HUDEP-2 (cell line): Measurements from ENCODE around the gene RPLP1.
"Not testable (repeated sequence)": the region's sequence is repeated elsewhere in the genome, so short reads cannot be mapped to it uniquely, and the experiment has no call there.

ENCODE experiments used
- DNase-seq, 76 experiments: peaks; one replicate each; lab custom pipeline; 2025; ENCODE audit not compliant: unreplicated experiment in 76 of 76; lab: John Stamatoyannopoulos, UW

RPLP1 gene

DNA sequence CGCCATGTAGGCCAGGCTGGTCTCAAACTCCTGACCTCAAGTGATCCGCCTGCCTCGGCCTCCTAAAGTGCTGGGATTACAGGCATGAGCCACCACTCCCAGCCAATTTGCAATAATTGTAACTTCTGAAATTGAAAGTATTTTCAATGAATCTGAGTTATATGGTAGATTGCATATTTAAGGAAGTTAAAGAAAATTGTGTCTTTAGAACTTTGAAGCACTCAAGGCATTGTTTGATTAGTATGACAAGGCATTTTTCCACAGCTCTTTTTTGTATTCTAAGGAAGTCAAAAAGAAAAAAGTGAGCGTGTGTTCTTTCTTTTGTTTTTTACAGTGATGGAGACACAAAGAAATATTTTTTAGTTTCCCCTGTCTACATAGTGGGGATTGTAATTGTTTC, 15.7 kb upstream of the RPLP1 start:
- no peak for DNase-seq

DNA sequence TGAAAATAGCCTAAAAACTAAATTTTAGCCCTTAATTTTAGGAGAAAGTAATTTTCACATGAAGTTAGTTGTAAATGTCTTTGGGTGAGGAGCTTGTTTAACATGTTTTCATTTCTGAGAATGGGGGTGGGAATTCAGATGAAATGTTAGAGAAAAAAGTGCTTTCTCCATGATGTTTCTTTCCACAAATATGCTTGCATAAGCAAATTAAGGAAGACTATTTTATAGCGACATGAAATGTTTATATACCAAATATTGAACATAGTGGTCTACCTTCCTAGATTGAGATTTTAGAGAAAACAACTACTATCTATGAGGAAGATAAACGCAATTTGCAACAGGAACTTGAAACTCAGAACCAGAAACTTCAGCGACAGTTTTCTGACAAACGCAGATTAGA, 13.0 kb upstream of the RPLP1 start:
- DNase-seq: no peak

DNA sequence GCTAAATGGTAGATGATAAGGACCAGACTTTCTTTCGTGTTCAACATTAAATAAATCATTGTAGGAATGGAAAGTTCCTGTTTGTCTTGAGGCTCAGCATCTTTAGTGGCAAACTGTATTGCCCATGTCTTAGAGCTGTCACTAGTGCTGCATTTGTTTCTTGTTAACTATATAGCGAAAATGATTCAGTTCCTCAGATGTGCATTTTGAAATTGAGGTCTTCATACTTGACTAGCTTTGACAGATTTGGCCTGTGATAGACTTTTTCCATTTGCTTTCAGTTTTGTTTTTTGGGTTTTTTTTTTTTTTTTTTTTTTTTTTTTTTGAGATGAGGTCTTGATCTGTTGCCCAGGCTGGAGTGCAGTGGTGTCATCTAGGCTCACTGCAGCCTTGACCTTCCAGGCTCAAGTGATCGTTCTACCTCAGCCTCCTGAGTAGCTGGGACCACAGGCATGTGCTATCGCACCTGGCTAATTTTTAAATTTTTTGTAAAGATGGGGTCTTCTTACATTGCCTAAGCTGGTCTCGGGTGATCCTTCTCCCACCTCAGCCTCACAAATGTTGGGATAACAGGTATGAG, 9.5 kb upstream of the RPLP1 start:
- no peak for DNase-seq

DNA sequence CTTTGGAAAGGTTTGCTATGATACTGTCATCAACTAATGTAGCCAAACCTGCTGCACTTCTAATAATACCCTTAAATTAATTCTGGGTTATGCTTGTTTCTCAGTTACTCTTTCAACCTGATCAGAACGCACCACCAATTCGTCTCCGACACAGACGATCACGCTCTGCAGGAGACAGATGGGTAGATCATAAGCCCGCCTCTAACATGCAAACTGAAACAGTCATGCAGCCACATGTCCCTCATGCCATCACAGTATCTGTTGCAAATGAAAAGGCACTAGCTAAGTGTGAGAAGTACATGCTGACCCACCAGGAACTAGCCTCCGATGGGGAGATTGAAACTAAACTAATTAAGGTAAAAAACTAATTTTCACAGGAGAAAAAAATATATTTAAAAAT, 7.9 kb upstream of the RPLP1 start:
- no peak for DNase-seq

DNA sequence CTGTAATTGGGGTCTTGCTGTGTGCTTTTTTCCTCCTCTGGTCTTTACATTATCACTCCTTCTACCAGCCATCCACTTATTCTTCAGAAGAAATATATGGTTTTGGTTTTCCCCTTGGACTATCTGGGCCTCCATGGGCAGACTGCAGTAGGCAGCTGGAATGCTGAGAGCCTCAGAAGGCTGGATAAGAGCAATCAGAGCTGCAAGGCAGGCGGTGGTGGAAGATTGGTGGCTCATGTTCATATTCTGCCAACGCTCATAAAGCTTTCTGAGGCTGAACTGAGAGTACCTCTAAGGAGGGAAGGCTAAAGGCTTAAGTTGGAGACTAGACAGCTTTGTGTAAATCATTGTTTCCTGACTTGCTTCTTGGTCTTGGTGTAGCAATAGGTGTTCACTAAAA, 5.7 kb upstream of the RPLP1 start:
- no peak for DNase-seq

DNA sequence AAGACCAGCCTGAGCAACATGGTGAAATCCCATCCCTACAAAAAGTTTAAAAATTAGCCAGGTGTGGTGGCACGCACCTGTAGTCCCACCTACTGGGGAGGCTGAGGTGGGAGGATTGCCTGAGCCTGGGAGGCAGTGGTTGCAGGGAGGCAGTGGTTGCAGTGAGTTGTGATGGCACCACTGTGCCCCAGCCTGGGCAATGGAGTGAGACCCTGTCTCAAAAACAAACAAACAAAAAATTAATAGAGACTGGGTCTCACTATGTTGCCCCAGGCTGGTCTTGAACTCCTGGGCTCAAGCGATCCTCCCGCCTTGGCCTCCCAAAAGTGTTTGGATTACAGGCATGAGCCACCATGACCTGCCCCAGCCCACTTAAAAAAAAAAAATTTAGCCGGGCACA, 2.4 kb upstream of the RPLP1 start:
- DNase-seq: not testable (repeated sequence)

DNA sequence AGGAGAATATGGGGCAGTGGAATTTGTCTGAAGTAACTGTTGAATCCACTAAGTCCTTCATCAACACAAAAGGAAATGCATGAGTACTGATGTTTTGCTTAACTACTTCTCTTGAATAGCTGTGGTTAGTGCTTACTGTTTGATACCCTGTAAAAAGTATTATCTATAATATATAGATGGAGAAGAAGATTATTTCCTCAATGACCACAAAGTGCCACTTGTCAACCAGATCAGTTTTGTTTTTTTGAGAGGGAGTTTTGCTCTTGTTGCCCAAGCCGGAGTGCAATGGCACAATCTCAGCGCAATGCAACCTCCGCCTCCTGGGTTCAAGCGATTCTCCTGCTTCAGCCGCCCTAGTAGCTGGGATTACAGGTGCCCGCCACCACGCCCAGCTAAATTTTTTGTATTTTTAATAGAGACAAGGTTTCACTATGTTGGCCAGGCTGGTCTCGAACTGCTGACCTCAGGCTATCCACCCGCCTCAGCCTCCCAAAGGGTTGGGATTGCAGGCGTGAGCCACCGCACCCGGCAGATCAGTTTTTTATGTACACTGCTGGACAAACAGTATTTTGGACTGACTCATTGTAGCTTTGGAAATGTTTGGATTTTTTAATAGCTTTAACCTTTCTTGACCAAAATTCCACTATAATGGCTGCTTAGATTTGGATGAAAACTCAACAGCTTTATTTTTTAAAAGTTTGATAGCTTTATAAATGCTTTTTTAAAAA, 1.5 kb upstream of the RPLP1 start:
- DNase-seq: no peak

DNA sequence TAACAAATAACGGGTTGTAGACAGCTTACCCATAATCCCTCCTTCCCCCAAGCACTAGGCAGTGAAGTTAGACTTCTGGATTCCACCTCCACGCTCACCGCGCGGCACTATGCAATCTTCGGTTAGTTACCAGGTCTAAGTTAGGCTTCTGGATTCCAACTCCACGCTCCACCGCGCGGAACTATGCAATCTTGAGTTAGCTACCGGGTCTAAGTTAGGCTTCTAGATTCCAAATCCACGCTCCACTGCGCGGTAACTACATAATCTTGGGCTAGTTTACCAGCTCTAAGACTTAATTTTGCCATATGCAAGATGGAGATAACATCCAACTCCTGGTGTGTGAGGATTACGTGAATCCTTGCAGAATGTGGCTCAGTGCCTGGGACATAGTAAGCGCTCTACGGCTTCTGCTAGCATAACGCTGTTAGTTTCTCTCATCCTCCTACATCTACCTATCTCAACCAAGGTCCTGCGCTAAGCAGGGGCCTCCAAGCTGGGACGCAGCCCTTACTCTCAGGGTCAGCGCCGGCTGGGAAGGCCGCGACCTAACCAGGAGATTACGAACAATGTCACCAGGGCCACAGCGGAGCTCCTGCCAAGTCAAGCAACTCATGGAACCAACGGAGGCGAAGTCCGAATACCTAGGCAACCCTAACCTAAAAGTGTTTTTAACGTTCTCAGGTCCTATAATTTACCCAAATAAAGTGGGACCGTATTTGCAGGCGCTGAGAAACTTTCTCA, 497 bp upstream of the RPLP1 start:
- DNase-seq: peak in 34 of 76 experiments; percentile 6 to 74 (median 42)

DNA sequence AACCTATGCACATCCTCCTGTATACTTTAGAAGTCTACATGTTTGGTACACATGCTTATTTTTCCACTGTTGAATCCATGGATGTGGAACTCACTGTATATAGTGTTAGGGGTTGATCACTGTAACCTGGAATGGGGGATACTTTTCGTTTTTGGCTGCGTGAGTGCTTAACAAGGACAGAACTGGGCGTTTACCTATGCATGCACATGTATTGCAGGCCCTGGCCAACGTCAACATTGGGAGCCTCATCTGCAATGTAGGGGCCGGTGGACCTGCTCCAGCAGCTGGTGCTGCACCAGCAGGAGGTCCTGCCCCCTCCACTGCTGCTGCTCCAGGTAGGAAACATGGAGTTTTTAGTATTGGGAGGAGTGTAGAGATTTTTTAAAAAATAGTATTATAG, 2.3 kb downstream of the RPLP1 start:
- DNase-seq: peak in 4 of 76 experiments; percentile 6 to 28 (median 7)

DNA sequence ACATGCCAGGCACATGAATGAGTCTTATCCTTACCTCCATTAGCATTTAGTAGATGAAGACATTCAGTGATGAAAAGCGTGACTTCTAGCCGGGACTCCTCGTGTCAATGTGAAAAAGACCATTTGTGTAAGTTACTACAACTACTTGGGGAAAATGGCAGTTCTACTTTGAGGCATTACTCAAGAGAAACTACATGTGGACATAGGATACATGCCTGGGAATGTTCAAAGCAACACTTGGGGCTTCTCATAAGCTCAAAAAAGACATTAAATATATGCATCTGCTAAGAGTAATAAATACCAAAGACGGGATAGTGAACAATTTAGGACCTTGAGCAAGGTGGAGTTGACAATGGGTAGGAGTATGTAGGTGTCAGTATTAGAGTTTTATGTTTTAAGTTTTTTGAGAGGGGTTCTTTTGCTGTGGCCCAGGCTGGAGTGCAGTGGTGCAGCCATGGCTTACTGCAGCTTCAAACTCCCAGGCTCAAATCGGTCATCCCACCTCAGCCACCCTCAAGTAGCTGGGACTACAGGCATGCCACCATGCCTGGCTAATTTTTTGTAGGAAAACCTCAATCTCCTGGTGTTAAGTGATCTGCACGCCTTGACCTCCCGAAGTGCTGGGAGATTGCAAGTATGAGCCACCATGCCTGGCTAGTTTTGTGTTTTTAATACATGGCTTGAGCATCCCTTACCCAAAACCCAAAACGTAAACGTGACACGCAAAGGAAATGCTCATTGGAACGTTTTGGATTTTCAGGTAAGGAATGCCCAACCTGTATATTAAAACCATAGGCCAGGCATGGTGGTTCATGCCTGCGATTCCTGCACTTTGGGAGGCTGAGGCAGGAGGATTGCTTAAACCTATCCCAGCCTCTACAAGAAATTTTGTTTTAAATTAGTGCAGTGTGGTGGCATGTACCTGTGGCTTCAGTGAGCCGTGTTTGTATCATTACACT, 3.9 kb downstream of the RPLP1 start:
- DNase-seq: peak in 1 of 76 experiments; percentile 32

DNA sequence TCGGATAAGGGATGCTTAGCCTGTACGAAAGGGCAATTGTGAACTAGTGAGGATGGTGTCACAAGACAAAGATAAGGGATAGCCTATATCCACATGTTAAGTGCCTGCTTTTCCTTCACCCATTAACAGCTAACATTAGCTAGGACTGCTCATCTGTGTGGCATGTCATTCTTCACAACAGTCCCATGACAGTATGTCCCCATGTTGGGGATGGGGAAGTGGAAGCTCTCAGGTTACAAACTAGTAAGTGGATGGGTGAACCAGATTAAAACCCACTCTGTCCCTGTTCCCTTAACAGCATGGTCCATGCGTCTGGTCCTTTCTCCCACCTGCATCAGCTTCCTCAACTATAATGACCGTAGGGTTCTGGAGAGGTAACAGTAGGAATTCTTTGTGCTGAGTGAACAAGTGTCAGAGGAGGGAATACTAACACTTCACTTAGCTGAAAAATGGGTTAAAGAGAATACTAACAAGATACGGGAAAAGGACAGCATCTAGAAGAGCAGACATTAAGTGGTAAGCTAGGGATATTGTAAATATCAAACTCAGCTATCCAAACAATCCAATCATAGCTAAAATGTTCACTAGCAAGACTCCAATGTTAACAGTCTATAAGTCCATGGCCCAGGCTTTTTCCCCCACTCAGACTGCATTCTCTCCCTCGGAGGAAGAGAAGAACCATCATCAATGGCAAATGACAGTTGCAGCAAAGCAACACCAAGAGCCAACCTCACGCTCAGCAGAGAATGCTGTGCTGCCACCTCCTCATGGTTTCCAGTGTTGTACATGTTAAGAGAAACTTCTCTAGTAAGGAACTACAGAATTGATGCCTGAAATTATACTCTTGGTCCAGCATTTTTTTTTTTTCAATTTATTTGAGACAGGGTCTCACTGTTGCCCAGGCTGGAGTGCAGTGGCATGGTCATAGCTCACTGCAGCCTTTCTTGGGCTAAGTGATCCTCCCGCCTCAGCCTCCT, 5.0 kb downstream of the RPLP1 start:
- peak in 5 of 76 experiments; percentile 4 to 15 (median 12) for DNase-seq

DNA sequence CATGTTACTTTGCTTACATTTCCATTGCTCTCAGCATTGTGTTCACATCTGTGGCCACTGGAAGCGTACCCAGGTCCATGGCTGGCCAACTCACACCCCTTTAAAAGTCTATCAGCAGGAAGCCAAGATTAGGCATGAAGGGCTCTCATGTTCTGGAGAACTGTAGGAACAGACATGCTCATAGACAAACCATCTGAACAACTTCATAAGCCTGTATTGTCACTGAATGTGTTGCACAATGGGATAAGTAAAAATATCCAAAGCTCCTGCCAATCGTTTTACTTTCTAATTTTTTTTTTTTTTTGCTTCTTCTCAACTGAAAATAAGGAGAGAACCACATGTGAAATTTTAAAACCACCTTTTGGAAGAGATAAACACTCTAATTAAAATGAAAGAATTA, 6.4 kb downstream of the RPLP1 start:
- no peak for DNase-seq

DNA sequence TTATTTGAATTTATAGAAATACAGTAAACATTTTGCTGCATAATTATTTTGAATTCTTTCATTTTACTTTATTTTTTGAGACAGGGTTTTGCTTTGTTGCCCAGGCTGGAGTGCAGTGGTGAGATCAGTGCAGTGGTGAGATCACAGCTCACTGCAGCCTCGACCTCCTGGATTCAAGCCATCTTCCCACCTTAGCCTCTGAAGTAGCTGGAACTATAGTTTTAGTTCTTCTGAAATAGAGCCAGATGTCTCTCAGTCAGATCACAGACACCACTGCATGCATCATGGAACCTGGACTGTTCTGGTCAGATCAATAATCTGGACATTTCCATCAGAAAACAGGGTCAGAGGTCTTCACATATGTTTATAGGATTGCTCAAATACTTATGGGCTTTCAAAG, 7.9 kb downstream of the RPLP1 start:
- DNase-seq: no peak

DNA sequence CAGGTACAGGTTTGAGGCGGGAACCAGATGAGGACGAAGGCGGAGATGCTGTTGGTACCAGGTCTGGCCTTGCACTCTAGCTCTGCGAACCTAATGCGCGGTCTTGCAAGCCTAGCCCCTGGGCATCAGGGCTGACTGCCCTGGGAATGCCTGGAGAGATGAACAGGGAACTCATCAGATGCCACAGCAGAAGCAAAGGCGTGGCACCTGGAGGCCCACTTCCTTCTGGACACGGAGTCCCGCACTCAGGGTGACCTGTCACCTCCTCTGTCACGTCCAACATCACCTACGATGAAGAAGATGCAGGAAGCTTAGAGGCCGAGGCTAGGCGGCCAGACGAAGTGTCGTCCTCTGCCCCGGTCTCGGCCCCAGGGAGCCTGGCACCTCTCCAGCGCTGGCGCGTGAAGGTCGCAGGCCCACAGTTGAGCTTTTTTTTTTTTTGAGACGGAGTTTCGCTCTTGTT, 9.4 kb downstream of the RPLP1 start:
- no peak for DNase-seq

DNA sequence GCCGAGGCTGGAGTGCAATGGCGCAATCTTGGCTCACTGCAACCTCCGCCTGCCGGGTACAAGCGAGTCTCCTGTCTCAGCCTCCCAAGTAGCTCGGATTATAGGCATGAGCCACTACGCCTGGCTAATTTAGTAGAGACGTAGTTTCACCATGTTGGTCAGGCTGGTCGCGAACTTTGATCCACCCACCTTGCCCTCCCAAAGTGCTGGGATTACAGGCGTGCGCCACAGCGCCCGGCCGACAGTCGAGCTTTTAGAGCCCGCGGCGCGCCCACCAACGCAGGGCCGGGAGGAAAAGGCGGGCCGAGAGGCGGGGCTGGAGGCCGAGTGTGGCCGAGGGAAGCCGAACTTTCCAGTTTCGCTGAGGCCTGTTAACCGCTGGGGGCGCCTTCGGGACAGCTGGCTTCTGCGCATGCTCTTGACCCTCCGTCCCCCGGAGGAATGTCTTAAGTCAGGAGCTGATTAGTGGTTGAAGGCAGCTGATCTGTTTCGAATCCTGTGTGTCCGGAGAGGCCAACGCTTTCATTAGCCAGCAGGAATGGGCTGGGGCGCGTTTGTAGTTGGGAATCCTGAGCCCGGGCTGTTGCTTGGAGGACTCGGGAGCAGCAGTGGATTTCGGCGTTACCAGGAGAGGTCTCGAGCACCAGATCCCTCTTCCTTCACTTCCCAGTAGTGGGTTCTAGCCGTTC, 10.0 kb downstream of the RPLP1 start:
- DNase-seq: peak in 75 of 76 experiments; percentile 24 to 96 (median 90)

DNA sequence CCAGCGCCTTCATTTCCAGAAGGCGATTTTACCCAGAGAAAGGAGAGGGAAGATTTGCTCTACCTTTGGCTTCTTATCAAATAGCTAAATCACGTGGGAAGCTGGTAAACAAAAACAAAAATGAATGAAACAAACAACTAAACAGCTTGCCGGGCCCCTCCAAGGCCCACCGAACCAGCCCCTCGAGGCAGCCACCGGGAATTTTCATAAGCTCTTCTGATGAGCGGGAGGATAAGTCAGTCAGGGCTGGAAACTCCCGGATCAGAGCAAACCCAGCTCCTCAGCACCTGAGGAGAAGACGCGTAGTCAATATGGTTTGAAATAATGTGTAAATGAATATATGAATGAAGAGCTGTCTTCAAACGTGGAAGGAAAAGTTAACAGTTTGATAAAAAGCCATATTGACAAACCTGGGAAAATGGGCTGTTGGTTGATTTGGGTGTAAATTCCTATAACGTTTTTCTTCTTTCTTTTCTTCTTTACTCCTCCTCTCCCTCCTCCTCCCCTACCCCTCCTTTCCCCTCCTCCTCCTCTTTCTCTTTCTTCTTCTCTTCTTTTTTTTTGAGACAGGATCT, 10.7 kb downstream of the RPLP1 start:
- no peak for DNase-seq

DNA sequence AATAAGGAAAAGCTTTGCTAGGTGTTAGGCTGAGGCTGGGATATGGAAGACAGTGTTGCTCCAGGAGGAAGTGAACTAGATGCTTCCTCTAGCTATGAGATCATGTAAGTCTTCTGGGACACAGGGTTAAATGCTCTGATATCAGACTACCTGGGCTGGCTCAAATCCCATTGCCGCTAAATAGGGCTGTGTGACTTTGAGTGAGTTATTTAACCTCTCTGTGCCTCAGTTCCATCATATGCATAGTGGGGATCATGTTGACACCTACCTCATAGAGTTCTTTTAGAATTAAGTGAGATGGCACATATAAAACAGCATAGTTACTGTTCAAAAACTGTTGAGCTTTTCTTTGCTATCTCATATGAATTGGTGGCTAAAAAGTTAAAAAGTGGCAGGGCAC, 12.6 kb downstream of the RPLP1 start:
- no peak for DNase-seq

DNA sequence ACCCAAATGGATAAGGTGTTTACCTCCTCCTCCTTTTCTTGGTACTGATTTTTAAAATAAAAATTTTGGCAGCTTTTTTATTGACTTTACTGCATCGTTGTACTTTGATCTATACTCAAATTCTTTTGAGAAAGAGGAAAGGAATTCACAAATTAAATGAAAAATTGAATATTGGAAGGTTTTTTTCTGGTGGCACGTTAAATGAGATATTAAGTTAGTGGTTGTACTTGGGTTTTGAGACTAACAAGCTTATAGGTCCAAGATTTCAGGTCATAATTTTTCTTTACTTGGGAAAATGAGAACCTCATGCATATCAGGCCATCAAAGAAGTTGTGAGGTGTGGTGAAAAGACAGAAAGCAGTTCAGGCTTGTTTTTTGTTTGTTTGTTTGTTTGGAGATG, 14.1 kb downstream of the RPLP1 start:
- no peak for DNase-seq

DNA sequence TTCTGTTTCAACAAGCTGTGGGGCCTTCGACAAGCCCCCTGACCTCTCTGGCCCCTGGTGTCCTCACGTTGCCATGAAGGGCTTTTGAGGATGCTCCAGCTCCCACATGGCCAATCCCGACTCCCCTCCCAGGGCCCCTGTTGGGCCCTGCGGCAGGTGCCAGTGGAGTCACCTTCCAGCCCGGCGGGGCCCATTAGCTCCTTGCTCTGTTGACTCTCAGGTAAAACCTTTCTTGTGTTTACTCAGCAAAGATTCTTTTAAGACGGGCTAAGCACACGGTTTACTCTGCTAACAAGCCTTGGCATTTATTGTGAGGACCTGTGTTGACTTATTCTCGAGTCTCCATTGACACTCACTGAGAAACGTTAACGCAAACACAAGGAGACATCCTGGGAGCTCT, 15.0 kb downstream of the RPLP1 start:
- no peak for DNase-seq
